ENCODE data around the gene TP63.

- TF ChIP-seq ZNF274 (IDR thresholded peaks at IDR 0.05; ENCODE audit: low read depth, low read length) (no peak), YY1 (IDR thresholded peaks at IDR 0.05; ENCODE audit: insufficient read depth, insufficient read length) (no peak)
Measured at GRCh38 chr3:189748046-189748445, 116.9 kb downstream of the TP63 start.
